ENCODE measurements around the gene UTP4.
"Not testable (repeated sequence)": the region's sequence is repeated elsewhere in the genome, so short reads cannot be mapped to it uniquely, and the experiment has no call there.

The UTP4 gene

DNA sequence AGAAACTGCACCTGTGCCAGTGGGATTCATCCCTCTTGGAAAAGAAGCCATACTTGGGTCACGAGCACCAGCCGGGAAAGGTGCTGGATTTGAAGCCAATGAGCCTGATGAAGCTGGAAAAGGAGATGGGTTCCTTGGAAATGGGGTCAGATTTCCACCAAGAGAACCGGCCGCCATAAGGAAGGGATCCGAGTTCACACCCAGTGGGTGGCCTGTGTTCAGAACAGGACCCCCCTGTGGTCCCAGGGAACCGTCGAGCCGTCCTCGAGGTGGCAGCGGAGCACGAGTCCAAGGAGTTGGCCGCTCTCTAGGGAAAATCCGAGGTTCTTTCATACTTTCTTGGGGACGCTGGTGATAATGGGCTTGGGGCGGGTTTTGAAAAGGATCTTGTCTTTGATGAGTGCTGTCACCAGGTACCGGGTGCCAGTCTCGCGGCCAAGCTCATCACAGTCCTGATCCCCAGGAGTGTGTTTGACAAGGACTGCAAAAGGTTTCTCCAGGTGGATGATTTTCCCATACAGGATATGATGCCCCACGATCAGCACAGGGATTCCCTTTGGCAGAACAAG is 12.3 kb upstream of the UTP4 start:
- H3K4me3 ChIP-seq (ENCODE audit: low read depth, low read length) = no peak overlapping the region
- TF ChIP-seq CTCF (IDR thresholded peaks at IDR 0.05; ENCODE audit: low read depth, low read length, missing control alignments) = no peak
- DNase-seq (ENCODE audit: low read depth) = no peak

DNA sequence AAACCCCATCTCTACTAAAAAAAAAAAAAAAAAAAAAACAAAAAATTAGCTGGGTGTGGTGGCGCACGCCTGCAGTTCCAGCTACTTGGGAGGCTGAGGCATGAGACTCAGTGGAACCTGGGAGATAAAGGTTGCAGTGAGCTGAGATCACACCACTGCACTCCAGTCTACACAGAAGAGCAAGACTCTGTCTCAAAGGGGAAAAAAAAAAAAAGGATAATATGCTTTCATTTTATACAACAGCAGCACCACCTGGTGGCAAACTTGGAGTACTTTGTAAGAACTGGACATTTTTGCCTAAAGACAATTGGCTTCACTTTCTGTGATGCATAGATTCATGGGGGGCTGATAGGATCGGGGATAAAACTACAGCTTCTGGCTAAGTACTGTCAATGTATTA is 8.5 kb upstream of the UTP4 start:
- H3K4me3 ChIP-seq (ENCODE audit: low read depth, low read length) = no peak overlapping the region
- peak; percentile 41 for DNase-seq (ENCODE audit: low read depth)
- peak; percentile 52 for TF ChIP-seq CTCF (IDR thresholded peaks at IDR 0.05; ENCODE audit: low read depth, low read length, missing control alignments)

DNA sequence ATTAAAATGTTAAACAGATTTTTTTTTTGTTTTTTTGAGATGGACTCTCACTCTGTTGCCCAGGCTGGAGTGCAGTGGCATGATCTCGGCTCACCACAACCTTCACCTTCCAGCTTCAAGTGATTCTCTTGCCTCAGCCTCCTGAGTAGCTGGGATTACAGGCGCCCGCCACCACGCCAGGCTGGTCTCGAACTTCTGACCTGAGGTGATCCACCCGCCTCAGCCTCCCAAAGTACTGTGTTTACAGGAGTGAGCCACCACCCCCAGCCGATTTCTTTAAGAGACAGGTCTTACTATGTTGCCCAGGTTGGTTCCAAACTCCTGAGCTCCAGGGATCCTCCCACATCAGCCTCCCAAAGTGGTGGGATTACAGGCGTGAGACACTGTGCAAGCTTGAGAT is 8.0 kb upstream of the UTP4 start:
- not testable (repeated sequence) for H3K4me3 ChIP-seq (ENCODE audit: low read depth, low read length); DNase-seq (ENCODE audit: low read depth)

DNA sequence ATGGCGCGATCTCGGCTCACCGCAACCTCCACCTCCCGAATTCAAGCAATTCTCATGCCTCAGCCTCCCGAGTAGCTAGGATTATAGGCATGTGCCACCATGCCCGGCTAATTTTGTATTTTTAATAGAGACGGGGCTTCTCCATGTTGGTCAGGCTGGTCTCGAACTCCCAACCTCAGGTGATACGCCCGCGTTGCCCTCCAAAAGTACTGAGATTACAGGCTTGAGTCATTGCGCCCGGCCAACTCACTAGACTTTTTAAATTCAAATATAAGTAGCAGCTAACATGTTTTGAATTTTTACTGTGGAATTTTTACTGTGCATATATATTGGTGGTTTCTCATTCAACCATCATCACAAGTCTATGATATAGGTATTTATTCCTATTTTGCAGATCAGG is 7.5 kb upstream of the UTP4 start:
- not testable (repeated sequence) for H3K4me3 ChIP-seq (ENCODE audit: low read depth, low read length); DNase-seq (ENCODE audit: low read depth)

DNA sequence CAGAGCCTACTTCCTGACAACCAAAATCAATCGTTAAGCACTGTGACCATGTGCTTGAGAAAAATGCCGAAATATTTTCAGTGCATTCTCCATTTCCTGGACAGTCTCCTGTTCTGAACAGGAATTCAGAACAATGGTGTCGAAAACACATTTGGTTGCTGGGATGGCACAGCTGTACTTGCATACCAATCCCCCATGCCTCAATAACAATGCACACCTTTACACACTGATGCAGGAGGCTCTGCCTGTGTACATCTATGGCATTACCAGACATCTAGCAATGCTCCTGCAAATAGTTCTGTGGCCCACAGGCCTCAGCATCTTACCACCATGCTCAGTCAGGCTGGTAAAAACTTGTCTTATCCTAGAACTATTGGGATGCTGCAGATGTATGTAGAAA is 6.2 kb upstream of the UTP4 start:
- H3K4me3 ChIP-seq (ENCODE audit: low read depth, low read length) = no peak overlapping the region
- no peak for DNase-seq (ENCODE audit: low read depth)
- TF ChIP-seq CTCF (IDR thresholded peaks at IDR 0.05; ENCODE audit: low read depth, low read length, missing control alignments) = no peak

DNA sequence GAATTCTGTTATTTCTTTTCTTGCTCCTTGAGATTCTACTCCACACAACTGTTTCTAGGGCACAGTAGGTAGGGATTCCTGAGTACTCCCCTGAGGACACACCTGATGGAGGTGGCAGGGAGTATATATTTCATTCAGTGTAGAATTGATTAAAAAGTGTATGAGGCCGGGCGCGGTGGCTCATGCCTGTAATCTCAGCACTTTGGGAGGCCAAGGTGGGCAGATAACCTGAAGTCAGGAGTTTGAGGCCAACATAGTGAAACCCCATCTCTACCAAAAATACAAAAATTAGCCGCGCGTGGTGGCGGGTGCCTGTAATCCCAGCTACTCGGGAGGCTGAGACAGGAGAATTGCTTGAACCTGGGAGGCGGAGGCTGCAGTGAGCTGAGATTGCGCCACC is 5.6 kb upstream of the UTP4 start:
- not testable (repeated sequence) for H3K4me3 ChIP-seq (ENCODE audit: low read depth, low read length); DNase-seq (ENCODE audit: low read depth)

DNA sequence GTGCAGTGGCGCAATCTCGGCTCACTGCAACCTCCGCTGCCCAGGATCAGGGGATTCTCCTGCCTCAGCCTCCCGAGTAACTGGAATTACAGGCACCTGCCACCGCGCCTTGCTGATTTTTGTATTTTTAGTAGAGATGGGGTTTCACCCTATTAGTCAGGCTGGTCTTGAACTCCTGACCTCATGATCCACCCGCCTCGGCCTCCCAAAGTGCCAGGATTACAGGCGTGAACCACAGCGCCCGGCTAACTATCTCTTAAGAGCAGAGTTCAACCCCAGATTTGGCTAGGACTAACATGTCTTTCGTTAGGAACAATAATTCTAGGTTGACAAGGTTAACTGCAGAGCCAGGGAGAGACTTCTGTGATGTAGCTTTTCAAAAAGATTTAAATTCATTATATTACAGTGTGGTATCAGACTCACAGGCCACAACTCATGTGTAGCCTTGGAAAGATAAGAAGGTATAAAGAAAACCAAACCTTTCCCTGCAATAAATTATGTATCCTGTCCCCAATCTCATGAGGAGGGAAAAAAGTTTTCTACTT is 4.4 kb upstream of the UTP4 start:
- no peak for DNase-seq (ENCODE audit: low read depth)
- H3K4me3 ChIP-seq (ENCODE audit: low read depth, low read length) = no peak overlapping the region
- TF ChIP-seq CTCF (IDR thresholded peaks at IDR 0.05; ENCODE audit: low read depth, low read length, missing control alignments) = no peak

DNA sequence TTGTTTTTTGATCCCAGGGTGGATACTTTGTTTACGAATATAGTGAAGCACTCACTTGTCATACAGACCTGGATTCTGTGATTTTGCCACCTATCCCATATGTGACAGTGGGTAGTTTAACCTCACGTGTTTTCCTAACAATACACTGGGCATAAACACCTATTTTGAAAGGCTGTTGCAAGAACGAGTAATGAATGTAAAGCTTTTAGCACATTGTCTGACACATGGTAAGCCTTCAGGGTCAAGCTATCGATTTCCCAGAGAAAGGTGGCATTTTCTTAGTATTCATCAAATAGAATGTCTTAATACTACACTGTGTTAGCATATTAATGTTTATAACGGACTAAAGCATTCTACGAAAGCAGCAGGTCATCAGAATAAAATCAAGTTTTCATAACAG is 2.0 kb upstream of the UTP4 start:
- TF ChIP-seq CTCF (IDR thresholded peaks at IDR 0.05; ENCODE audit: low read depth, low read length, missing control alignments) = no peak
- no peak overlapping the region for H3K4me3 ChIP-seq (ENCODE audit: low read depth, low read length)
- DNase-seq (ENCODE audit: low read depth) = no peak

Data from GM12864 (cell line).